Measurements from ENCODE around the gene NFYB.
"Not testable (repeated sequence)": the region's sequence is repeated elsewhere in the genome, so short reads cannot be mapped to it uniquely, and the experiment has no call there.

NFYB gene

GRCh38 chr12:104130760-104131159 lies 7.2 kb downstream of the NFYB start:
- DNase-seq (ENCODE audit: low read depth) = no peak
- H3K4me3 ChIP-seq (ENCODE audit: low read depth, low read length) = no peak overlapping the region

DNA sequence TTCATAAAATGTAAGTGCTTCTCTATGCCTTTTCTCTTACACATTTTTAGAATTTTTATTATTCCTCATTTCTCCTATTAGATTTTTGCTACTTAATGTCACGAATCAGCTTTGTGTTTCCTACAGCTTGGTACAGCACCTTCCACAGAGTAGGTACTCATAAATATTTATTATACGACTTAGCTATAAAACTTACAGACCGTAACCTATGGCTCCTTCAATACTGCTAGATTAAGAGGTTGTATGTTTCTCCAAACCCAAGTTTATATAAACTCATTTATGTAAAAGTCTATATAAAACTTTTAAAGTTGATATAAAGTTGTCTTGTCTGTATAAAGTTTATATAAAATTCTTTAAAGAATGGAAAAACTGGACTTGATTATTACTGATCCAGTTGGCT lies 11.5 kb downstream of the NFYB start:
- no peak overlapping the region for H3K4me3 ChIP-seq (ENCODE audit: low read depth, low read length)
- no peak for DNase-seq (ENCODE audit: low read depth)

DNA sequence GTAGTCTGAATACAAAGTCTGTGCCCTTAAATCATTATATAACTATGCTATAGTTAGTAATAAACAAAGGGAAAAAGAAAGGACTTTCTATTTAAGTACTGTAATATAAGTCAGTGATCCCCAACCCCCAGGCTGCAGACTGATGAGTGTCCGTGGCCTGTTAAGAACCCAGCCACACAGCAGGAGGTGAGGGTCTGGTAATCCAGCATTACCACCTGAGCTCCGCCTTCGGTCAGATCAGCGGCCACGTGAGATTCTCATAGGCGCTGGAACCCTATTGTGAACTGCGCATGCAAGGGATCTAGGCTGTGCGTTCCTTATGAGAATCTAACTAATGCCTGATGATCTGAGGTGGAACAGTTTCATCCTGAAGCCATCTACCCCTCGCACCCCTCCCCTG lies 15.7 kb downstream of the NFYB start:
- DNase-seq (ENCODE audit: low read depth) = no peak
- H3K4me3 ChIP-seq (ENCODE audit: low read depth, low read length) = no peak overlapping the region

GRCh38 chr12:104121001-104121400 lies 17.0 kb downstream of the NFYB start:
- no peak overlapping the region for H3K4me3 ChIP-seq (ENCODE audit: low read depth, low read length)
- no peak for DNase-seq (ENCODE audit: low read depth)

GRCh38 chr12:104115587-104115975 lies 22.4 kb downstream of the NFYB start:
- no peak overlapping the region for H3K4me3 ChIP-seq (ENCODE audit: low read depth, low read length)
- DNase-seq (ENCODE audit: low read depth) = no peak

DNA sequence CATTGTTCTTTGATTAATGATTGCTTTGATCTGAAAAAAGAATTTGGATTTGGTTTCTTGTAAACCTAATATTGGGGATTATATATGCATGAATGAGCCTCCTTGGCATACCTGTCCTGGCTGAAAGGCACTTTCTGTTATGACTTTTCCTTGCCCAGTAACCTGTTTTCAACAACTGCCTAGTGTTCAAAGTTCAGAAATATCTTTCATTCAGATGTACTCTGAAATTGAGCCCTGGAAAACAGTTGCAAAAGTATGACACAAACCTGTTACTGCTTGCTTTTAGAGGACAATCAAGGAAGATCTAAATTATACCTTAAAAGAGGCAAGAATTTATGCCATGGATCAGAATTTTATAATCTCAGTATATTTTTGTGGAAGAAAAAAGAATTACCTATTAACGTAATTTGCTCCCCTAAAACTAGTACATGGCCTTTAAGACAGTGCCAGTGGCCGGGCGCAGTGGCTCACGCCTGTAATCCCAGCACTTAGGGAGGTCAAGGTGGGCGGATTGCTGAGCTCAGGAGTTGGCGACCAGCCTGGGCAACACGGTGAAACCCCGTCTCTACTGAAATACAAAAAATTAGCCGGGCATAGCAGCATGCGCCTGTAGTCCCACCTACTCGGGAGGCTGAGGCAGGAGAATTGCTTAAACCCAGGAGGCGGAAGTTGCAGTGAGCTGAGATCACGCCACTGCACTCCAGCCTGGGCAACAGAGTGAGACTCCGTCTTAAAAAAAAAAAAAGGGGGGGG lies 23.0 kb downstream of the NFYB start:
- not testable (repeated sequence) for H3K4me3 ChIP-seq (ENCODE audit: low read depth, low read length); DNase-seq (ENCODE audit: low read depth)

GRCh38 chr12:104109446-104110271 lies 28.4 kb downstream of the NFYB start:
- H3K4me3 ChIP-seq (ENCODE audit: low read depth, low read length) = no peak overlapping the region
- DNase-seq (ENCODE audit: low read depth) = no peak

GRCh38 chr12:104108755-104109445 lies 29.1 kb downstream of the NFYB start:
- peak; percentile 44 for DNase-seq (ENCODE audit: low read depth)

GRCh38 chr12:104106965-104107364 lies 31.0 kb downstream of the NFYB start:
- DNase-seq (ENCODE audit: low read depth) = no peak
- H3K4me3 ChIP-seq (ENCODE audit: low read depth, low read length) = no peak overlapping the region

More at GRCh38 chr12:104108755-104109445, 29.1 kb downstream of the NFYB start:
- H3K4me3 ChIP-seq (ENCODE audit: low read depth, low read length) = no peak overlapping the region

- no peak overlapping the region for H3K4me3 ChIP-seq (ENCODE audit: low read depth, low read length)
- no peak for DNase-seq (ENCODE audit: low read depth)
Observed at GRCh38 chr12:104105461-104105860, 32.5 kb downstream of the NFYB start.

GRCh38 chr12:104097954-104098353 lies 40.1 kb downstream of the NFYB start:
- H3K4me3 ChIP-seq (ENCODE audit: low read depth, low read length) = no peak overlapping the region
- DNase-seq (ENCODE audit: low read depth) = no peak

- H3K4me3 ChIP-seq (ENCODE audit: low read depth, low read length) = no peak overlapping the region
- DNase-seq (ENCODE audit: low read depth) = no peak
Observed at GRCh38 chr12:104095289-104095688, 42.7 kb downstream of the NFYB start.

- H3K4me3 ChIP-seq (ENCODE audit: low read depth, low read length) = no peak overlapping the region
- peak; percentile 1 for DNase-seq (ENCODE audit: low read depth)
Observed at GRCh38 chr12:104094284-104094683, 43.7 kb downstream of the NFYB start.

DNA sequence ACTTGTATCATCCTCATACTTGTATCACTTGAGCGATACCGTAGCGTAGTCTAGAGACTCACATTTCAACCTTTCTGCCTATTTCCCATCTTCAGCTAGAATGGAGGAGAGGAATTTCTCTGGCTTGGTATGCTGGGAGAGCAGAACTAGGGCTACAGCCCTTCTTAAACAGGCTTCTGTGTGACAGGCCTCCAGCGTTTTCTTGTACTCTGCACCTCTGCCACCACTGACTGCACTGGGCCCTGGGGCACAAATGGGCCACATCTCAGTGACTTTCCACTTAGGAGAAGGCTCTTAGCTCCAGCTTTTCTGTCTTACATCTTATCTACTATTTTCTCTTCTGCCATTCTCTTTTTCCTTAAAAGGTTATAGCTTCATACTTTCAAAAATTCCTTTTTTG lies 46.9 kb downstream of the NFYB start:
- DNase-seq (ENCODE audit: low read depth) = no peak
- no peak overlapping the region for H3K4me3 ChIP-seq (ENCODE audit: low read depth, low read length)

DNA sequence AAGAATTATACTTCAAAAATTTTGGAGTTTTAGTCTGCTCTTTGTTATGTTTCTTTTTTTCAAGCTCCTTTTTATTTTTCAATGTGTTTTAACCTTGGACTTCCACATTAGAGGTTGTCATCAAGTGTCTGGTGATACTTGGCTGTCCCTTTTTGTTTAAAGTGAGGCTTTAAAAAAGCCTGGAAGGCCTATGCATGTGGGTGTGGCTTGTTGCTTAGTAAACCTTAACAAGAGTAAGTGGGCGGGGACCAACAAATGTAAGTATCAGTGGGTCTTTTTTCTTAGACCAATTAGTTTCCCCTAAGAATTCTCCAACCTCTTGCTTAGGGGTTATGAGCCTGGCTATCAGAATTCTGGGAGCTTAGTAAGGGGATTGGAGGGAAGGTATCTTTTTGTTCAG lies 47.3 kb downstream of the NFYB start:
- DNase-seq (ENCODE audit: low read depth) = no peak
- no peak overlapping the region for H3K4me3 ChIP-seq (ENCODE audit: low read depth, low read length)

DNA sequence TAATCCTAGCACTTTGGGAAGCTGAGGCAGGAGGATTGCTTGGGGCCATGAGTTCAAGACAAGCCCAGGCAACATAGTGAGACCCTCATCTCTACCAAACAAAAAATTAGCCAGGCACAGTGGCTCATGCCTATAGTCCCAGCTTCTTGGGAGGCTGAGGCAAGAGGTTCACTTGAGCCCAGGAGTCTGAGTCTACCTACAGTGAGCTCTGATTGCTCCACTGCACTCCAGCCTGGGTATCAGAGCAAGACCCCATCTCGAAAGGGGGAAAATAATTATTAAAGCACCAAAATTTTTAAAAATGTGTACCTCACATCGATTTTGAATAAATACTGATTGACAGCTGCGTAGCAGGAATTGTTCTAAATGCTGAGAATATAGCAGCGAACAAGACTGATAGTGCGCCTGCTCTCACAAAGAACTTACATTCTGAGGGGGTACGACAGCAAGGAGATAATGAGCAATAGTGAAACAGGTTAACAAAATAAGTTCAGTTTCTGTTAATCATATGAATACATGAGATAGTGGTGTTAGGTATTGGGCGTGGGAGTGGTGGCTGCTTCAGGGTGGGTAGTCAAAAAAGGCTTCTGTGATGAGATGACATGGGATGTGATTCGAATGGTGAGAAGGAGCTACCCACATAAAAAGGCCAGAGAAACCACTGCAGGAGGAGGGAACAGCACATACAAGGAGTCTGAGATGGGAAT lies 54.1 kb downstream of the NFYB start:
- no peak overlapping the region for H3K4me3 ChIP-seq (ENCODE audit: low read depth, low read length)
- no peak for DNase-seq (ENCODE audit: low read depth)

GRCh38 chr12:104080764-104081163 lies 57.2 kb downstream of the NFYB start:
- no peak for DNase-seq (ENCODE audit: low read depth)

GRCh38 chr12:104079024-104079423 lies 59.0 kb downstream of the NFYB start:
- no peak for DNase-seq (ENCODE audit: low read depth)
- H3K4me3 ChIP-seq (ENCODE audit: low read depth, low read length) = no peak overlapping the region

More at GRCh38 chr12:104080764-104081163, 57.2 kb downstream of the NFYB start:
- no peak overlapping the region for H3K4me3 ChIP-seq (ENCODE audit: low read depth, low read length)

- no peak for DNase-seq (ENCODE audit: low read depth)
- H3K4me3 ChIP-seq (ENCODE audit: low read depth, low read length) = no peak overlapping the region
Observed at GRCh38 chr12:104073699-104074098, 64.3 kb downstream of the NFYB start.

GRCh38 chr12:104072099-104072498 lies 65.9 kb downstream of the NFYB start:
- no peak overlapping the region for H3K4me3 ChIP-seq (ENCODE audit: low read depth, low read length)
- no peak for DNase-seq (ENCODE audit: low read depth)

Measured in skeletal muscle cell (primary cell).